ENCODE data around the gene BRD3. TPM values are rescaled to one million over a fixed set of nuclear protein-coding genes. Genes with fewer than 3 reads are reported as not detected.

Gene BRD3
- polyA plus RNA-seq, 3 donors, result 6.3 to 15.9 (median 8.4) TPM

- no peak overlapping the region for H3K27ac ChIP-seq (ENCODE audit: low read depth, low read length)
- WGBS, 3 donors, result 85 to 90% (median 90%) methylated on average over 29 of the region's 29 CpGs
These were observed 36.9 kb downstream of the BRD3 start for GRCh38 chr9:134030821-134031470.

DNA sequence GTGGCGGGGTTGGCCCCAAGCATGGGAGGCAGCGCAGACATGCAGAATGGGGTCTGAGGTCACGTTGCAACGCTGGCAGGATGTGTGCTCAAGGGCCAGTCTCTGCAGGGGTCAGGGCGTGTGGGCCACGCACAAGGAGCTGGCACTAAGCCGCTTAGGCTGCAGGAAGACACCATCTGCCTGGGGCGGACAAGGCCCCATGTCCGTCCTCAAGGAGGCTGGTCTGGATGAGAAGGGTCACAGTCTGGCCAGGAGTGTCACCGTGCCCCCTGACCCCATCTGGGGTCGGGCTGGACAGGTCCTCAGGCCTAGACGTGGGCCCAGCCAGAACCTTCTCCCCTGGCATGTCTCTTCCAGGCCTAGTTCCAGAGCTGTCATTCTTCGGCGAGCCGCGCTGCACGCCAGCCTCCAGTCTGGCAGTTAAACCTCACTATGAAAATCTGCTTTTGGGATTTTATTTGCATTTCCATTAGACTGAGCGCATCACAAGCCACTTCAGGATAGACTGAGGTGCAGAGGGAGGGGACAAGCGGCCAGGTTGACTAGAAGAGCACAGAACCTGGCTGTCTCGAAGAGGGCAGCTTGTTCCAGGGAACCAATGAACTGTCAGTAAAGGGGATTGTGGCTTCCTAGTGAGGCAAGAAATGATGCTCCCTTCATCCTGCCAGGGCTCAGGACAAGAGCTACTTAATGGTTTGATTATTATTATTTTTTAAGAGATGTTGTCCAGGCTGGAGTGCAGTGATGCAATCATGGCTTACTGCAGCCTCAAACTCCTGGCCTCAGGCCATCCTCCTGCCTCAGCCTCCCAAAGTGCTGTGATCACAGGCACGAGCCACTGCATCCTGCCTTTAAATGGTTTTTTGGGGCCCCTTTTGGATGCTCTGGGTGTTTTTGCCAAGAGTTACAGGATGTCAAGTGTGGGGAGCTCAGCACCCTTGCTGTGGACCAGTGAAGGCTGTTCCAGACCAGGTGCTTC lies 38.3 kb downstream of the BRD3 start:
- no peak overlapping the region for H3K27ac ChIP-seq (ENCODE audit: low read depth, low read length)
- 83 to 90% (median 88%) methylated on average over 21 of the region's 21 CpGs for WGBS, 3 donors

- H3K27ac ChIP-seq (ENCODE audit: low read depth, low read length), result no peak overlapping the region
- 74 to 87% (median 84%) methylated on average over 22 of the region's 22 CpGs for WGBS, 3 donors
These were observed 39.1 kb downstream of the BRD3 start for GRCh38 chr9:134028575-134029247.

- 88 to 94% (median 91%) methylated on average over 9 of the region's 9 CpGs for WGBS, 3 donors
- H3K27ac ChIP-seq (ENCODE audit: low read depth, low read length), result no peak overlapping the region
These were observed 39.8 kb downstream of the BRD3 start for GRCh38 chr9:134028076-134028475.

DNA sequence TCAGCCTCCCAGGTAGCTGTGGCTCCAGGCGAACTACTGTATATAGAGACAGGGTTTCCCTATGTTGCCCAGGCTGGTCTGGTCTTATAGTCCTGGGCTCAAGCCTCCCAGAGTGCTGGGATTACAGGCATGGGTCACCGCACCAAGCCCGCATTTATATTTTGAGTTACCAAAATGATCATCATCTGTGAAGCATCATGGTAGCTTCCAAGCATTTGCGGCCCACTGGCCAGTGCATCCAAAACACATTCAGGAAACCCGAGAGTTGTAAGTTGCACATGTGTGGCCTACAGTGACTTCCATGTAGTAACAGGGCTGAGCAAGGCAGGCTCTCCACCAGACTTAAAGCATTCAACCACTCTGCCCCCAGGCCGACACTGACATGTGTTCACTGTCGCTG lies 40.3 kb downstream of the BRD3 start:
- WGBS, 3 donors, result 94 to 98% (median 94%) methylated on average over 7 of the region's 7 CpGs
- H3K27ac ChIP-seq (ENCODE audit: low read depth, low read length), result no peak overlapping the region

DNA sequence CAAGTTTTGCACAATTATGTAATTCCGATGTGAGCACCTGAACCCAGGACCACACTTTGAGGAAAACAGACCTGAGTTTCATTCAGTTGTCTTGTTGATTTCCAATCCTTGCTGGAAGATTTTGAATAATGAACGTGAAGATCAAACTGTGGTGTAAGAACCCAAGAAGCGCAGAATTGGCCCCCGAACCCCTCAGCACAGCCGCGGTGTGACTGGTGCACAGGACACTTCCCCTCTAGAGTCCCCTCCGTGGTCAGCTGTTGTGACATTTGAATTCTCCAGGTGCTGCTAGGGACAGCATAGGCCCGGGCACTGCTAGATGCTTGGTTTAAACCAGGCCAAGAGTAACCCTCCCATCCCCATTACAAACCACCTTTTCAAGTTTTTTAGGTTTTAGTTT lies 40.8 kb downstream of the BRD3 start:
- 75 to 89% (median 79%) methylated on average over 8 of the region's 8 CpGs for whole genome bisulfite sequencing, 3 donors
- no peak overlapping the region for H3K27ac ChIP-seq (ENCODE audit: low read depth, low read length)

DNA sequence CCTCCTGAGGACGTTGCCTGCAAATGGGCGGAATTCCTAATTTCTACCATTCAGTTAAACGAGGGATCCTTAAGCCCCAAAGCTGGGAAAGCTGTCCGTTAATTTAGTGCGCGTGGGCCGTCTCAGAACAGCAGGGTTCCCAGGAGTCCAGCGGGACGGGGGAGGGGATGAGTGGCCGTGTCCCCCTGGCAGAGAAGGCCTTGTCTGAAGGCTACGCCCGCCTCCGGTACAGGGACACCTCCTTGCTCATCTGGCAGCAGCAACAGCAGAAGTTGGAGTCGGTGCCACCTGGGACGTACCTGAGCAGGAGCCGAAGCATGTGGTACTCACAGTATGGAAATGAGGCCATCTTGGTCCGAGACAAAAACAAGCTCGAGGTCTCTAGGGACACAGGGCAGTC lies 41.2 kb downstream of the BRD3 start:
- 83 to 89% (median 88%) methylated on average over 18 of the region's 18 CpGs for WGBS, 3 donors
- no peak overlapping the region for H3K27ac ChIP-seq (ENCODE audit: low read depth, low read length)

DNA sequence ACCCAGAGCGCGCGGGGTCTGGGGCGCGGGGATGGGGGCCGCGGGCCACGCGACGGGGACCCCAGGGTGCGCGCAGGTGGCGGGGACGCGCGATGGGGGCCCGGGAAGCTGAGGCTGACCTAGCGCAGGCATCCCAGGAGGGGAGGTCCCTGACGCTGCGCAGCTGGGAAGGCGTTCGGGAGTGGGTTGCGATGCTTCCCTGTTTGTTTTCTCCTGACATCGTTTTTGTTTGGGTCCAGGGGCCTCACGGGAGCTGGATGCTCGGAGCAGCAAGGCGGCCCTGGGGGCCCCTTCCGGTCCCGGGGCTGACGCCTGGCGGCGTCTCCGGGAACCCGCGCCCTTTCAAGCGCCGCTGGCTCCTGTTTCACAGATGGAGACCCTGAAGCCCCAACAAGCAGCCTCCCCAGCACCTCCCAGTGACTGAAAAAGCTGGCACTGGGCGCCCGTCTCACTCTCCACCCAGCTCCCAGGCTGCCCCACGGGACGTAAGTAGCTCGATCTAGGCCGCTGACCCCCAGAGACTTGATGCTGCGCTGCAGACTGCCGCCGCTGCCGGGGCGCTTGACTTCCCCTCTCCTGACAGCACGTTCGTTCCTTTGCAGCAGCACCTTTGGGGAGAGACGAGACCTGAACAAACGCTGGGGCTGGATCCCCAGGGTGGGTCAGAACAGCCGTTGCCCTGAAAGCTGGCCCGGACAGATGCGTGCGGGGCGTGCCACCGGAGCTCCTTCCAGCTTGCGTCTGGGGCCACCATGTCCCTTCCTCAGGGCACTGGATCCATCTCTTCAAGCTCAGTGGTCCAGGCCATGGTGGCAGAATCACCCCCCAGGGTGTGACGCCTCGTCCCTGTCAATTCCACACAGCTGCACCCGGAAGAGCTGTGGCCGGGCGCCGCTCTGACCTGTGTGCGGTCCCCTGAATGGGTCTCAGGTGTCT lies 42.0 kb downstream of the BRD3 start:
- H3K27ac ChIP-seq (ENCODE audit: low read depth, low read length), result no peak overlapping the region
- WGBS, 3 donors, result 12 to 24% (median 15%) methylated on average over 51 to 66 of the region's 66 CpGs

DNA sequence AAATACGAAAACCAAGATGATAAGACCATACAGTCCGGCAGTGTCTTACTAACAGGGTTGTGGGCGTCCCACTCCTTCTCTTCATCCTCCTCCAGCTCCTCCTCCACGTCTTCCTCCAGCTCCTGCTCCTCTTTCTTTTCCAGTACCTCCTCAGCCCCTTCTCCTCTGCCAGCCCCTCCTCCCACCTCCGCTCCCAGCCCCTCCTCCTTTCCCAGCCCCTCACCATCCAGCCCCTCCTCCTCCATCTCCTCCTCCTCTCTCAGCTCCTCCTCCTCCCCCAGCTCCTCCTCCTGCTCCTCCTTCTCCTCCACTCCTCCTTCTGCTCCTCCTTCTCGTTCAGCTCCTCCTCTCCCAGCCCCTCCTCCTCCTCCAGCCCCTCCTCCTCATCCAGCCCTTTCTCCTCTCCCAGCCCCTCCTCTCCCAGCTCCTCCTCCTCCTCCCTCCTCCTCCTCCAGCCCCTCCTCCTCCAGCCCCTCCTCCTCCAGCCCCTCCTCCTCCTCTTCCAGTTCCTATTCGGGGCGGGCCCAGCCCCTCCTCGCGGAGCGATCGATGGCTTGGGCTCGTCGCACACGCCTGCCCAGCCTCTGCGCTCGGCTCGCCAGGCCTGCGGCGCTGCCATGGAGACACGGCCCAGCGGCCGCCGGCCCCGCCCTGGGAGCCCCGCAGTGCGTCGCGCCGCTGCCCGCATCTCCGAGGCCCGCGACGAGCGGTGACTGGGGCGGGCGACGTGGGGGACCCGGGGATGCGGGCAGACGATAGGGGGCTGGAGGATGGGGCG lies 42.8 kb downstream of the BRD3 start, which contains the start of gene BRD3OS:
TSS of gene BRD3OS (plus strand) at position 654 of the 778 bp plus-strand sequence. CDS start 1,267 bp downstream, outside the sequence.
- H3K27ac ChIP-seq (ENCODE audit: low read depth, low read length), result no peak within 1 kb of the TSS
- WGBS, 3 donors, result 0 to 1% (median 0%) methylated on average over 28 to 43 of the region's 43 CpGs

DNA sequence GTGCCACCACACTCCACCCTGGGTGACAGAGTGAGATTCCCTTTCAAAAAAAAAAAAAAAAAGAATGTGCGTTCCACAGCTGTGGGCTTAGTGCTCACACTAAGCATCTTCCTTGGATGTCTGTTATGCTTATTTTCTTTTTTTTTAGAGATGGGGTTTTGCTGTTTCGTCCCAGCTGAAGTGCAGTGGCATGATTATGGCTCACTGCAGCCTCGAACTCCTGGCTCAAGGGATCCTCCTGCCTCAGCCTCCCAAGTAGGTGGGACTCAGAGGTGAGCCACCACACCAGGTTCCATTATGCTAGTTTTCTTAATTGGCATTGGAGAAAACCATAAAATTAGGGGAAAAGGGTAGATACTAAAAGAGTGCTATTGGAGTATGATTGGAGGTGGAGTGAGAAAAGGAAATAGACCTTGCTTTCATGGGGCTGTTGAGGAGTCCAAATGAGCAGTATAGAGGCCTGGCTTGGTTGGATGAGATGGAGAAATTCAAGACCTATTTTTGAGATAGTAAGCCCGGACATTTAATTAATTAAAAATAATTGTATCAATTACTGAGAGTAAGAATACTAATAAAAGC lies 43.5 kb downstream of the BRD3 start:
- H3K27ac ChIP-seq (ENCODE audit: low read depth, low read length), result no peak overlapping the region

DNA sequence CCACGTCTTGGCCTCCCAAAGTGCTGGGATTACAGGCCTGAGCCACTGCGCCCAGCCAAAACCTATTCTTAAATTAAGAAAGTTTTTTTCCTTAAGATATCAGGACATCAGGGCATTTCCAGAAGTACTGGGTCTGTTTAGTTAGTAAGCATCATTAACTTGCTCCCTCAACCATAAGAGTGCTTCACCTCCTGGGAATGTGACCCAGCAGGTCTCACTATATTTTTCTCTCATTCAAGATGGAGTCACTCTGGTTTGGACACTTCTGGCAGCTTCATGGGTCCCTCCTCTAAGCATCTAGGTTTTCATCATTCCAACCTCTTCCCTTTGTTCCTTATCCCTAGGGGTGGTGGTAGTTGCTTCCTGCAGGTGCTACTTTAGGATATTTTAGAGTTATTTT lies 52.9 kb downstream of the BRD3 start:
- H3K27ac ChIP-seq (ENCODE audit: low read depth, low read length), result no peak overlapping the region
- 91 to 96% (median 95%) methylated on average over 2 of the region's 2 CpGs for WGBS, 3 donors

More for the DNA sequence above, 43.5 kb downstream of the BRD3 start:
- 73 to 82% (median 77%) methylated on average over 4 of the region's 4 CpGs for WGBS, 3 donors

DNA sequence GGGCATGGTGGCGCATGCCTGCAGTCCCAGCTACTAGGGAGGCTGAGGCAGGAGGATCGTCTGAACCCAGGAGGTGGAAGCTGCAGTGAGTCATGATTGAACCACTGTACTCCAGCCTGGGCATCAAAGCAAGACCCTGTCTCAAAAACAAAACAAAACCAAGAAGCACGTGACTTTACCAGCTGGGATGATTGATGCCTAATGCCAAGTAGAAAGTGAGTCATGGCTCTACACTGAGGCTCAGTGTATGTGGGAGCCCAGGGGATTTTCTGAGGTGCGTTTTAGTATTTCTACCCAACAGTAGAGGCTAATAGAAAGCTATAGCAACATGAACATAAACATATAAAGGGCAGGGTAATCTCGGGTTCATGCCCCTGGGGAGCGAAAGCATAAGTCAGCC lies 56.4 kb downstream of the BRD3 start:
- WGBS, 3 donors, result 85 to 87% (median 86%) methylated on average over 6 of the region's 6 CpGs
- no peak overlapping the region for H3K27ac ChIP-seq (ENCODE audit: low read depth, low read length)

- WGBS, 3 donors, result 60 to 65% (median 61%) methylated on average over 20 of the region's 20 CpGs
- no peak overlapping the region for H3K27ac ChIP-seq (ENCODE audit: low read depth, low read length)
These were observed 57.3 kb downstream of the BRD3 start for GRCh38 chr9:134010310-134011173.

DNA sequence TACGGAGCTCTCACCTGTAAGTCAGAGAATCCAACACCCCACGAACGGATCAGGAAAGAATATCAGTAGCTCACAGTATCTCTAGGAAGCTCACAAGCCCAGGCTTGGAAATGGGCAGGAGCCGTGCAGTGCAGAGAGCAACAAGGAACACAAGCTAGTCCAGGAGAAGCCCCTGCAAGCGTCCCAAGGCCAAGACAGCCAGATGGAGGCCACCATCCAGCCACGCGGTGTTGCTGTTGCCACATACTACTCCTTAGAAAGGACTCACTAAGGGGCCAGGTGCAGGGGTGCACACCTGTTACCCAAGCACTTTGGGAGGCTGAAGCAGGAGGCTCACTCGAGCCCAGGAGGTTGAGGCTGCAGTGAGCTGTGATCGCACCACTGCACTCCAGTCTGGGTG lies 60.3 kb downstream of the BRD3 start:
- no peak overlapping the region for H3K27ac ChIP-seq (ENCODE audit: low read depth, low read length)
- WGBS, 3 donors, result 79 to 83% (median 83%) methylated on average over 9 of the region's 9 CpGs

- no peak overlapping the region for H3K27ac ChIP-seq (ENCODE audit: low read depth, low read length)
- WGBS, 3 donors, result 29 to 63% (median 40%) methylated on average over 6 of the region's 6 CpGs
These were observed 60.7 kb downstream of the BRD3 start for GRCh38 chr9:134007150-134007549.

DNA sequence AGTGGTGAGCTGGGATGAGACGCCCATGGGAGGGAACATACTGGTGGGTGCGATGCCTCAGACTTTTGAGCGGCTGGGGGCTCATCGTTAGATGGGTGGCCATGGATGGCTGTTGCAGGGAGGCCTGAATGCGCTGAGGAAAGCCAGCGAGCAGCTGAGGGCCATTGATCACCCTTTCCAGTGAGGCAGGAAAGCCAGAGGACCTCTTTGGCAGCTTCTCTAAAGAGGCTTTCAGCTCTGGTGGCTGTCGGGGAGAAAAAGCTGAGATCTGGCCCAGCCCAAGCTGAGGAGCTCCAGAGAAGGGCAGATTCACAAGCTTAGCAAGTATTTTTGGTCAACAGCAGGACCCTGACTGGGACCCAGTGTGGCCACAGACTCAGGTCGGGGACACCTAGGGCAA lies 62.4 kb downstream of the BRD3 start:
- 85 to 92% (median 86%) methylated on average over 8 of the region's 8 CpGs for WGBS, 3 donors
- H3K27ac ChIP-seq (ENCODE audit: low read depth, low read length), result no peak overlapping the region
